H9 (cell line): Measurements from ENCODE around the gene KDM4C. TPM values are rescaled to one million over a fixed set of nuclear protein-coding genes. Genes with fewer than 3 reads are reported as not detected.

Source experiments
- DNase-seq: peaks from one replicate; pipeline ENCODE4 v3.0.0-alpha.2; 2017
- H2AFZ ChIP-seq: one replicate; pipeline ENCODE4 v1.6.1; 2013; ENCODE audit warnings: mild to moderate bottlenecking, low read length, control low read depth, moderate library complexity
- H2AK5ac ChIP-seq: 2 replicates; pipeline ENCODE4 v1.6.1; 2013; ENCODE audit warnings: low read length, control low read depth, mixed read lengths; ENCODE audit not compliant: insufficient read length
- H2BK120ac ChIP-seq: one replicate; pipeline ENCODE4 v1.6.1; 2013; ENCODE audit warnings: low read depth, mild to moderate bottlenecking, low read length, control low read depth, inconsistent platforms; ENCODE audit not compliant: poor library complexity, severe bottlenecking
- H2BK12ac ChIP-seq: 2 replicates; pipeline ENCODE4 v1.6.1; 2013; ENCODE audit warnings: low read length, control low read depth, mixed read lengths, low read depth; ENCODE audit not compliant: insufficient read length
- H2BK15ac ChIP-seq: 2 replicates; pipeline ENCODE4 v1.6.1; 2013; ENCODE audit warnings: low read depth, low read length, control low read depth
- H2BK20ac ChIP-seq: one replicate; pipeline ENCODE4 v1.6.1; 2013; ENCODE audit warnings: low read depth, mild to moderate bottlenecking, low read length, control low read depth, inconsistent platforms; ENCODE audit not compliant: poor library complexity, severe bottlenecking
- H2BK5ac ChIP-seq: 2 replicates; pipeline ENCODE4 v1.6.1; 2013; ENCODE audit warnings: low read length, control low read depth, mixed read lengths; ENCODE audit not compliant: insufficient read length
- H3K14ac ChIP-seq: 2 replicates; pipeline ENCODE4 v1.6.1; 2013; ENCODE audit warnings: low read length, control low read depth; ENCODE audit not compliant: insufficient read depth
- H3K18ac ChIP-seq: 2 replicates; pipeline ENCODE4 v1.6.1; 2013; ENCODE audit warnings: low read depth, mild to moderate bottlenecking, mixed read lengths, low read length, control low read depth; ENCODE audit not compliant: insufficient read length
- H3K23ac ChIP-seq: 2 replicates; pipeline ENCODE4 v1.6.1; 2013; ENCODE audit warnings: low read length, control low read depth, mixed read lengths, low read depth; ENCODE audit not compliant: insufficient read length
- H3K23me2 ChIP-seq: 2 replicates; pipeline ENCODE4 v1.6.1; 2013; ENCODE audit warnings: low read depth, mild to moderate bottlenecking, mixed read lengths, low read length, control low read depth; ENCODE audit not compliant: insufficient read length, poor library complexity, severe bottlenecking
- H3K27ac ChIP-seq: 2 replicates; pipeline ENCODE4 v1.5.1; 2013; ENCODE audit warnings: low read length, control low read depth, mixed read lengths, low read depth; ENCODE audit not compliant: insufficient read length
- H3K27me3 ChIP-seq: 2 replicates; pipeline ENCODE4 v1.6.1; 2013; ENCODE audit warnings: low read length, control low read depth, inconsistent platforms; ENCODE audit not compliant: insufficient read depth
- H3K4ac ChIP-seq: 2 replicates; pipeline ENCODE4 v1.6.1; 2013; ENCODE audit warnings: low read depth, mild to moderate bottlenecking, control low read depth, inconsistent platforms, low read length, moderate library complexity
- H3K4me1 ChIP-seq: 2 replicates; pipeline ENCODE4 v1.6.1; 2013; ENCODE audit warnings: low read length, control low read depth, inconsistent platforms; ENCODE audit not compliant: insufficient read depth
- H3K4me2 ChIP-seq: 2 replicates; pipeline ENCODE4 v1.6.1; 2013; ENCODE audit warnings: low read length, control low read depth, mixed read lengths; ENCODE audit not compliant: insufficient read length, insufficient read depth
- H3K56ac ChIP-seq: 2 replicates; pipeline ENCODE4 v1.6.1; 2013; ENCODE audit warnings: low read depth, mild to moderate bottlenecking, mixed read lengths, low read length, control low read depth; ENCODE audit not compliant: insufficient read length
- H3K79me1 ChIP-seq: 2 replicates; pipeline ENCODE4 v1.6.1; 2013; ENCODE audit warnings: low read depth, mild to moderate bottlenecking, moderate library complexity, low read length, control low read depth, inconsistent platforms; ENCODE audit not compliant: insufficient read depth, poor library complexity, severe bottlenecking
- H3K79me2 ChIP-seq: 2 replicates; pipeline ENCODE4 v1.6.1; 2013; ENCODE audit warnings: low read length, control low read depth, inconsistent platforms; ENCODE audit not compliant: insufficient read depth
- H3K9ac ChIP-seq: 2 replicates; pipeline ENCODE4 v1.6.1; 2013; ENCODE audit warnings: low read length, control low read depth, mixed read lengths; ENCODE audit not compliant: insufficient read length; ENCODE audit errors: extremely low read depth
- H3K9me3 ChIP-seq: one replicate; pipeline ENCODE4 v1.6.1; 2013; ENCODE audit warnings: low read depth, low read length, inconsistent platforms; ENCODE audit not compliant: control insufficient read depth
- H3T11ph ChIP-seq: one replicate; pipeline ENCODE4 v1.6.1; 2013; ENCODE audit warnings: mild to moderate bottlenecking, low read length, control low read depth, inconsistent platforms
- H4K20me1 ChIP-seq: one replicate; pipeline ENCODE4 v1.6.1; 2013; ENCODE audit not compliant: control insufficient read depth, insufficient read length, insufficient read depth
- H4K5ac ChIP-seq: 2 replicates; pipeline ENCODE4 v1.6.1; 2013; ENCODE audit warnings: low read depth, mild to moderate bottlenecking, mixed read lengths, low read length, control low read depth; ENCODE audit not compliant: insufficient read length
- H4K8ac ChIP-seq: replicated peaks from 2 replicates; pipeline ENCODE4 v1.6.1; 2013; ENCODE audit warnings: low read length, control low read depth, mixed read lengths, low read depth; ENCODE audit not compliant: insufficient read length
- H4K91ac ChIP-seq: 2 replicates; pipeline ENCODE4 v1.6.1; 2013; ENCODE audit warnings: low read depth, mild to moderate bottlenecking, moderate library complexity, mixed read lengths, low read length, control low read depth; ENCODE audit not compliant: insufficient read length
- H3K27ac Mint-ChIP-seq, 3 experiments: 2 replicates in 2 of 3; 3 replicates in 1 of 3; pipeline ENCODE4 v1.8.0; 2020 to 2021; ENCODE audit warnings: mixed read lengths in 3 of 3, mild to moderate bottlenecking in 1 of 3, moderate library complexity in 1 of 3
- H3K27me3 Mint-ChIP-seq: 2 replicates; pipeline ENCODE4 v1.8.0; 2021; ENCODE audit warnings: low read depth, mild to moderate bottlenecking, moderate library complexity, mixed read lengths
- H3K36me3 Mint-ChIP-seq, 3 experiments: 2 replicates in 2 of 3; 3 replicates in 1 of 3; pipeline ENCODE4 v1.8.0; 2020 to 2021; ENCODE audit warnings: low read depth in 3 of 3, mixed read lengths in 3 of 3; ENCODE audit not compliant: insufficient read depth in 1 of 3
- H3K4me1 Mint-ChIP-seq, 2 experiments: 2 replicates each; pipeline ENCODE4 v1.8.0; 2020; ENCODE audit warnings: mixed read lengths in 2 of 2
- H3K4me3 Mint-ChIP-seq, 2 experiments: 2 replicates in 1 of 2; 3 replicates in 1 of 2; pipeline ENCODE4 v1.8.0; 2020 to 2021; ENCODE audit warnings: mild to moderate bottlenecking in 2 of 2, mixed read lengths in 2 of 2, moderate library complexity in 1 of 2
- H3K9me3 Mint-ChIP-seq, 2 experiments: 2 replicates in 1 of 2; 3 replicates in 1 of 2; pipeline ENCODE4 v1.8.0; 2020; ENCODE audit warnings: mild to moderate bottlenecking in 2 of 2, mixed read lengths in 2 of 2, moderate library complexity in 1 of 2
- WGBS: extraction: QIAGEN DNeasy Blood & Tissue Kit; methylation state at CpG from one replicate; pipeline ENCODE4 v1.1.7; 2013; ENCODE audit warnings: missing lambda C conversion rate, low lambda C conversion rate, mixed read lengths; ENCODE audit not compliant: insufficient read length; ENCODE audit errors: extremely low coverage; 5-methylcytosine and 5-hydroxymethylcytosine counted together
- total RNA-seq: library from RNA; stranded (reverse); gene quantifications from 2 replicates; pipeline ENCODE4 v1.2.1, GENCODE V29; 2021
- TF ChIP-seq, protein P1 (sequence below): fragments of 200-600 bp; sonication (generic); conservative IDR thresholded peaks from 3 replicates; pipeline ENCODE4 v1.8.0; 2021; ENCODE audit warnings: antibody characterized with exemption, mild to moderate bottlenecking

KDM4C gene
- total RNA-seq, 1 experiment from 2014 or later, result 24.0 TPM

DNA sequence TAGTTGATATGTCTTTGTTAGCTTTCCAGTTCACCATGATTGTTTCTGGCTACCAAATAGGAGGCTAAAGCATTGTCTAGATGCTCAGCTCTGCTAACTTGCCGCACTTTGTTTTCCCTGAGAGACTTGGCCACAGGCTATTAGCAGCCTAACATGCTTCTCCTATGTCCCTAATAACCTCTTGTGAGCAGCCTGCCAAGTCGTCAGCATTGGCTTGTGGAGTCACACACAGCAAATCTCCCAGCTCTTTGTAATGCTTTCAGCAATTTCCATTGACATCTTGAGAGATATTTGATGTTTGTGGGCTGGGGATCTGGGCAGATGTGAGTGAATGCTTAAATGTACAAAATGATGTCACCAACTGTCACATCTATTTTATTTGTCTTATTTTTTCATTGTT lies 346.9 kb downstream of the KDM4C start:
- no peak overlapping the region for H3K4me3 Mint-ChIP-seq

More for the DNA sequence above, 346.9 kb downstream of the KDM4C start:
- Histone ChIP-seq H2BK20ac (no peak overlapping the region), H4K20me1 (no peaks in the 10 kb centered on the region), H3K56ac (no peak overlapping the region), H4K8ac (no peak overlapping the region), H3K4ac (no peak overlapping the region), H3T11ph (no peak overlapping the region), H3K23me2 (no peaks in the 10 kb centered on the region), H3K4me1 (no peaks in the 10 kb centered on the region; the same call in 1 of the 2 replicates), H3K23ac (no peak overlapping the region), H3K79me1 (no peaks in the 10 kb centered on the region), H2BK120ac (no peak overlapping the region), H4K5ac (no peak overlapping the region), H3K9me3 (no peaks in the 10 kb centered on the region), H3K9ac (no peak overlapping the region), H3K4me2 (no peak overlapping the region), H4K91ac (no peak overlapping the region), H2AFZ (no peak overlapping the region), H3K18ac (no peak overlapping the region), H3K27ac (no peak overlapping the region), H3K27me3 (no peaks in the 10 kb centered on the region), H2AK5ac (no peak overlapping the region), H2BK5ac (no peak overlapping the region), H2BK15ac (no peak overlapping the region), H2BK12ac (no peak overlapping the region), H3K79me2 (no peaks in the 10 kb centered on the region), H3K14ac (no peak overlapping the region)
- no CpG with 5 or more reads among the region's 2 CpGs for whole genome bisulfite sequencing
- TF ChIP-seq, protein P1, sequence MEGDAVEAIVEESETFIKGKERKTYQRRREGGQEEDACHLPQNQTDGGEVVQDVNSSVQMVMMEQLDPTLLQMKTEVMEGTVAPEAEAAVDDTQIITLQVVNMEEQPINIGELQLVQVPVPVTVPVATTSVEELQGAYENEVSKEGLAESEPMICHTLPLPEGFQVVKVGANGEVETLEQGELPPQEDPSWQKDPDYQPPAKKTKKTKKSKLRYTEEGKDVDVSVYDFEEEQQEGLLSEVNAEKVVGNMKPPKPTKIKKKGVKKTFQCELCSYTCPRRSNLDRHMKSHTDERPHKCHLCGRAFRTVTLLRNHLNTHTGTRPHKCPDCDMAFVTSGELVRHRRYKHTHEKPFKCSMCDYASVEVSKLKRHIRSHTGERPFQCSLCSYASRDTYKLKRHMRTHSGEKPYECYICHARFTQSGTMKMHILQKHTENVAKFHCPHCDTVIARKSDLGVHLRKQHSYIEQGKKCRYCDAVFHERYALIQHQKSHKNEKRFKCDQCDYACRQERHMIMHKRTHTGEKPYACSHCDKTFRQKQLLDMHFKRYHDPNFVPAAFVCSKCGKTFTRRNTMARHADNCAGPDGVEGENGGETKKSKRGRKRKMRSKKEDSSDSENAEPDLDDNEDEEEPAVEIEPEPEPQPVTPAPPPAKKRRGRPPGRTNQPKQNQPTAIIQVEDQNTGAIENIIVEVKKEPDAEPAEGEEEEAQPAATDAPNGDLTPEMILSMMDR, result no peak
- Mint-ChIP-seq H3K9me3 (peaks cover under 1% of the 10 kb centered on the region in 2 experiments; a peak in 1 of 5 replicates), H3K4me1 (peaks cover 12 to 17% of the 10 kb centered on the region in 2 experiments), H3K27ac (no peak overlapping the region), H3K36me3 (peaks cover 0 to 6% (median under 1%) of the 10 kb centered on the region in 3 experiments; a peak in 4 of 7 replicates), H3K27me3 (no peaks in the 10 kb centered on the region)
- no peak for DNase-seq
